K562 (cell line): ENCODE results near the gene TSPAN16. TPM values are rescaled to one million over a fixed set of nuclear protein-coding genes. Genes with fewer than 3 reads are reported as not detected.

Source experiments
- BACH1 ChIP-seq: fragments of 200-800 bp; sonication (Bioruptor generic); IDR thresholded peaks from 2 replicates; pipeline ENCODE4 v1.6.1; 2016; ENCODE audit warnings: missing genetic modification characterization, missing compliant biosample characterization
- HCFC1 ChIP-seq: IDR thresholded peaks from 2 replicates; pipeline ENCODE4 v1.6.1; 2012; ENCODE audit warnings: low read depth, low read length, improper control_type of control experiment
- HIVEP1 ChIP-seq: fragments of 250-450 bp; sonication (Bioruptor Pico); IDR thresholded peaks from 2 replicates; pipeline ENCODE4 v1.4.0; 2020; ENCODE audit warnings: mild to moderate bottlenecking
- NFIC ChIP-seq: fragments of 450-650 bp; IDR thresholded peaks from 2 replicates; pipeline ENCODE4 v1.6.1; 2017; ENCODE audit warnings: mild to moderate bottlenecking, inconsistent platforms
- PHTF2 ChIP-seq: fragments of 250-450 bp; sonication (Bioruptor Pico); IDR thresholded peaks from 2 replicates; pipeline ENCODE4 v1.5.0; 2021; ENCODE audit warnings: mild to moderate bottlenecking
- SAP30 ChIP-seq: fragments of 200-600 bp; sonication (generic); IDR thresholded peaks from 2 replicates; pipeline ENCODE4 v1.6.1; 2012; ENCODE audit warnings: borderline replicate concordance, low read depth, mild to moderate bottlenecking, moderate library complexity, low read length, control low read depth, inconsistent platforms; ENCODE audit not compliant: insufficient read depth, poor library complexity, severe bottlenecking
- U2AF2 ChIP-seq: fragments of 200-400 bp; formaldehyde crosslinking; optimal IDR thresholded peaks from 2 replicates; pipeline ENCODE3; 2017; ENCODE audit warnings: low read depth, mild to moderate bottlenecking, low read length
- ZKSCAN3 ChIP-seq: fragments of 250-450 bp; sonication (Bioruptor Pico); IDR thresholded peaks from 2 replicates; pipeline ENCODE4 v1.4.0; 2020
- polyA plus RNA-seq, 8 experiments: library from polyadenylated mRNA; depleted of rRNA in 4 of 8; stranded (reverse) in 5 of 8; unstranded in 3 of 8; fragments of >200 nt; fragmentation: Nextera tagmentation in 2 of 8; fragmentation: Illumina TruSeq in 1 of 8; extraction: Ambion mirVana in 2 of 8; extraction: Trizol in 1 of 8; gene quantifications; 2 replicates each; pipeline versions ENCODE4 v1.2.1 to v1.2.3, GENCODE V29; 2011 to 2014; ENCODE audit warnings: inconsistent platforms in 1 of 8, missing spikeins in 1 of 8
- total RNA-seq, 7 experiments: library from RNA; depleted of rRNA in 6 of 7; stranded (reverse); fragments of >200 nt in 6 of 7; fragmentation: Illumina TruSeq in 2 of 7; extraction: Trizol in 2 of 7; gene quantifications; 2 replicates each; pipeline versions ENCODE4 v1.2.1 to v1.2.3, GENCODE V29; 2011 to 2021; ENCODE audit warnings: low replicate concordance in 1 of 7
- TF ChIP-seq, protein P1 (sequence below), 2 experiments: fragments of 250-450 bp in 1 of 2; fragments of 450-650 bp in 1 of 2; sonication (Bioruptor Pico) in 1 of 2; IDR thresholded peaks; 2 replicates each; pipeline versions ENCODE4 v1.6.1 to v1.8.0; 2016 to 2021; ENCODE audit warnings: mild to moderate bottlenecking in 2 of 2, moderate library complexity in 2 of 2, missing compliant biosample characterization in 1 of 2, missing genetic modification characterization in 1 of 2
- TF ChIP-seq, protein P2 (sequence below): sonication (generic); formaldehyde crosslinking; IDR thresholded peaks from 2 replicates; pipeline ENCODE4 v1.4.0; 2020; ENCODE audit warnings: mild to moderate bottlenecking, missing genetic modification reagents

The TSPAN16 gene
- total and polyA plus RNA-seq, 9 of the 15 experiments (the other 6 are each of a cell fraction or from before 2014, with no cell fraction given), result not detected

DNA sequence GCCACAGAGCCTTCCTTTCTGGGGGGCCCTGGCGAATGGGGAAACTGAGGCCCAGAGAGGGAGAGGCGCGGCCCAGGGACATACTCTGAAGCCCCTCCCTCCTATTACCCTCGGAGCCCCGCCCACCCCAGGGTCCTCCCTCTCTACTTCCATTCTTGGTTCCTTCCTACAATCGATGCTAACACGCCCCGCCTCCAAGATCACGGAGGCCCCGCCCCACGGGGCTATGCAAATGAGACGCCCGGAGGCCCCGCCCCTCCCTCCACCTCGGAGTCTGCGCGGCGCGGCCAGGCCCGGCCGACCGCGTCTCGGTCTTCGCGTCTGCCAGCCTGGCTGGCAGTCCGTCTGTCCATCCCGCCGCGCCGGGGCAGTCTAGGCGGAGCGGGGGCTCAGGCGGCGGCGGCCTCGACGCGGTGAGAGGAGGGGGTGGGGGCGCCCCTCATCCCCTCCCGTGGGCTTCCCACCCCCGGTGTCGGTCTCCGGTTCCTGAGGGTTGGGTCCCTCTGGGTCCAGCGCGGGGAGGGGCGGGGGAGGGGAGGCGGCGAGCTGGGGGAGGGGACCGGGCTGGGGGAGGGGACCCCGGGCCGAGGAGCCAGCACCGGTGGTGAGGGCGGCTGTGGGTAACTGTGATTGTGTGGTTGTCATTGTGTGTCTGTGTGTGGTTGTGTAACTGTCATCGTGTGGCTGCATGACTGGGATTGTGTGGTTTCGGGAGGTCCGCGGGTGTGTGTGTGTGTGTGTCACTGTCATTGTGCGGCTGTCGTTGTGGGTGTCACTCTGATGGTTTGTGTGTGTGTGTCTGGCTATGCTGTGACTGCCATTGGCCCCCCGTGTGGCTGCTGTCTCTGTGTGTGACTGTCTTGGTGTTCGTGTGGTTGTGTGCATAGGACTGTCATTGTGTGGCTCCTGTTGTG lies 59.5 kb downstream of the TSPAN16 start, which contains the start of gene PLPPR2 (continued):
- no peak for TF ChIP-seq U2AF2
- no peak for TF ChIP-seq HIVEP1 (CRISPR knock-in tag)
- TF ChIP-seq, protein P1, sequence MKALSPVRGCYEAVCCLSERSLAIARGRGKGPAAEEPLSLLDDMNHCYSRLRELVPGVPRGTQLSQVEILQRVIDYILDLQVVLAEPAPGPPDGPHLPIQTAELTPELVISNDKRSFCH (CRISPR knock-in tag; IDR thresholded peaks at IDR 0.05), result no peak
- TF ChIP-seq, protein P1 (tag; IDR thresholded peaks at IDR 0.05), result peak; percentile 32; the same call in 1 of the 2 replicates
- no peak for TF ChIP-seq HCFC1
- TF ChIP-seq, protein P2, sequence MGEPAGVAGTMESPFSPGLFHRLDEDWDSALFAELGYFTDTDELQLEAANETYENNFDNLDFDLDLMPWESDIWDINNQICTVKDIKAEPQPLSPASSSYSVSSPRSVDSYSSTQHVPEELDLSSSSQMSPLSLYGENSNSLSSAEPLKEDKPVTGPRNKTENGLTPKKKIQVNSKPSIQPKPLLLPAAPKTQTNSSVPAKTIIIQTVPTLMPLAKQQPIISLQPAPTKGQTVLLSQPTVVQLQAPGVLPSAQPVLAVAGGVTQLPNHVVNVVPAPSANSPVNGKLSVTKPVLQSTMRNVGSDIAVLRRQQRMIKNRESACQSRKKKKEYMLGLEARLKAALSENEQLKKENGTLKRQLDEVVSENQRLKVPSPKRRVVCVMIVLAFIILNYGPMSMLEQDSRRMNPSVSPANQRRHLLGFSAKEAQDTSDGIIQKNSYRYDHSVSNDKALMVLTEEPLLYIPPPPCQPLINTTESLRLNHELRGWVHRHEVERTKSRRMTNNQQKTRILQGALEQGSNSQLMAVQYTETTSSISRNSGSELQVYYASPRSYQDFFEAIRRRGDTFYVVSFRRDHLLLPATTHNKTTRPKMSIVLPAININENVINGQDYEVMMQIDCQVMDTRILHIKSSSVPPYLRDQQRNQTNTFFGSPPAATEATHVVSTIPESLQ (CRISPR knock-in tag), result no peak
- peak; percentile 18; the same call in 1 of the 2 replicates for TF ChIP-seq NFIC
- no peak for TF ChIP-seq SAP30
- TF ChIP-seq BACH1 (tag), result no peak
- no peak for TF ChIP-seq PHTF2 (CRISPR knock-in tag)
- TF ChIP-seq ZKSCAN3 (CRISPR knock-in tag), result no peak
